GM23338 (cell line): Measurements from ENCODE around the gene ARFGAP2. TPM values are rescaled to one million over a fixed set of nuclear protein-coding genes. Genes with fewer than 3 reads are reported as not detected.

Experiments used
- ATAC-seq: fragments of 200-7000 bp; cut with Tn5 transposase; 3 replicates; pipeline ENCODE4 v1.9.1; 2020
- DNase-seq: peaks from one replicate; pipeline ENCODE4 v3.0.0-alpha.2; 2015; ENCODE audit warnings: low spot score
- H2AFZ ChIP-seq: fragments of 200-600 bp; sonication (generic); 2 replicates; pipeline ENCODE4 v1.8.0; 2016; ENCODE audit warnings: antibody characterized with exemption, mild to moderate bottlenecking, moderate library complexity
- H3F3A ChIP-seq: fragments of 200-600 bp; sonication (generic); replicated peaks from 2 replicates; pipeline ENCODE4 v1.8.0; 2017; ENCODE audit warnings: antibody characterized with exemption, mixed run types, low read depth
- H3K27ac ChIP-seq: fragments of 200-600 bp; sonication (generic); 2 replicates; pipeline ENCODE4 v1.6.1; 2016; ENCODE audit warnings: low read depth
- H3K27me3 ChIP-seq: fragments of 200-600 bp; sonication (generic); 2 replicates; pipeline ENCODE4 v1.8.0; 2016; ENCODE audit warnings: mild to moderate bottlenecking, mixed run types, moderate library complexity; ENCODE audit not compliant: insufficient read depth
- H3K36me3 ChIP-seq: fragments of 200-600 bp; sonication (generic); 2 replicates; pipeline ENCODE4 v1.8.0; 2016; ENCODE audit warnings: mild to moderate bottlenecking; ENCODE audit not compliant: insufficient read depth
- H3K4me1 ChIP-seq: fragments of 200-600 bp; sonication (generic); 2 replicates; pipeline ENCODE4 v1.8.0; 2016; ENCODE audit warnings: mild to moderate bottlenecking, moderate library complexity; ENCODE audit not compliant: insufficient read depth
- H3K4me2 ChIP-seq: fragments of 200-600 bp; sonication (generic); 2 replicates; pipeline ENCODE4 v1.7.1; 2017; ENCODE audit warnings: mixed run types
- H3K4me3 ChIP-seq: fragments of 200-600 bp; sonication (generic); 2 replicates; pipeline ENCODE4 v1.6.1; 2016; ENCODE audit warnings: mixed run types
- H3K79me2 ChIP-seq: fragments of 200-600 bp; sonication (generic); replicated peaks from 2 replicates; pipeline ENCODE4 v1.8.0; 2017; ENCODE audit warnings: mild to moderate bottlenecking; ENCODE audit not compliant: insufficient read depth
- H3K9me2 ChIP-seq: fragments of 200-600 bp; sonication (generic); 2 replicates; pipeline ENCODE4 v1.8.0; 2017; ENCODE audit not compliant: insufficient read depth
- H4K20me1 ChIP-seq: fragments of 200-600 bp; sonication (generic); replicated peaks from 2 replicates; pipeline ENCODE4 v1.8.0; 2017; ENCODE audit warnings: mild to moderate bottlenecking; ENCODE audit not compliant: insufficient read depth
- H3K27ac Mint-ChIP-seq: 2 replicates; pipeline ENCODE4 v1.8.0; 2020; ENCODE audit warnings: inconsistent platforms, mild to moderate bottlenecking, moderate library complexity, mixed read lengths
- H3K27me3 Mint-ChIP-seq: 3 replicates; pipeline ENCODE4 v1.8.0; 2022; ENCODE audit warnings: low read depth, mild to moderate bottlenecking, moderate library complexity, mixed read lengths, inconsistent platforms; ENCODE audit not compliant: insufficient read depth, poor library complexity
- H3K36me3 Mint-ChIP-seq: 3 replicates; pipeline ENCODE4 v1.8.0; 2021; ENCODE audit warnings: low read depth, mild to moderate bottlenecking, inconsistent platforms, moderate library complexity, mixed read lengths
- H3K4me1 Mint-ChIP-seq: 3 replicates; pipeline ENCODE4 v1.8.0; 2020; ENCODE audit warnings: mild to moderate bottlenecking, inconsistent platforms, mixed read lengths
- H3K4me3 Mint-ChIP-seq: 3 replicates; pipeline ENCODE4 v1.8.0; 2021; ENCODE audit warnings: moderate library complexity, mild to moderate bottlenecking, inconsistent platforms, mixed read lengths
- H3K9me3 Mint-ChIP-seq: 3 replicates; pipeline ENCODE4 v1.8.0; 2020; ENCODE audit warnings: moderate library complexity, mild to moderate bottlenecking, inconsistent platforms, mixed read lengths
- CREB1 ChIP-seq: fragments of 250-450 bp; sonication (Bioruptor Pico); IDR thresholded peaks from 2 replicates; pipeline ENCODE4 v1.5.0; 2020; ENCODE audit warnings: low read depth, mild to moderate bottlenecking, moderate library complexity
- CTCF ChIP-seq, 2 experiments: fragments of 200-600 bp in 1 of 2; sonication (generic) in 1 of 2; conservative IDR thresholded peaks; 2 replicates each; pipeline versions ENCODE4 v1.5.1 to v1.6.1; 2016 to 2017; ENCODE audit warnings: antibody characterized with exemption in 2 of 2, low read depth in 2 of 2, mild to moderate bottlenecking in 2 of 2, moderate library complexity in 1 of 2
- ETS1 ChIP-seq: IDR thresholded peaks from 2 replicates; pipeline ENCODE4 v1.6.1; 2016; ENCODE audit warnings: antibody characterized with exemption
- EZH2 ChIP-seq: fragments of 200-600 bp; sonication (generic); IDR thresholded peaks from one replicate; pipeline ENCODE4 v1.8.0; 2017; ENCODE audit warnings: antibody characterized with exemption, mild to moderate bottlenecking, low read depth; ENCODE audit not compliant: unreplicated experiment
- EZH2phosphoT487 ChIP-seq: fragments of 200-600 bp; sonication (generic); IDR thresholded peaks from one replicate; pipeline ENCODE4 v1.8.1; 2018; ENCODE audit warnings: antibody characterized with exemption; ENCODE audit not compliant: unreplicated experiment
- JUNB ChIP-seq: IDR thresholded peaks from one replicate; pipeline ENCODE4 v1.6.1; 2016; ENCODE audit warnings: antibody characterized with exemption; ENCODE audit not compliant: unreplicated experiment
- NANOG ChIP-seq: IDR thresholded peaks from 2 replicates; pipeline ENCODE4 v1.6.1; 2016; ENCODE audit warnings: antibody characterized with exemption, borderline replicate concordance
- POLR2AphosphoS5 ChIP-seq: IDR thresholded peaks from 2 replicates; pipeline ENCODE4 v1.6.1; 2016; ENCODE audit warnings: antibody characterized with exemption, low read depth
- STAT1 ChIP-seq: IDR thresholded peaks from one replicate; pipeline ENCODE4 v1.6.1; 2016; ENCODE audit warnings: antibody characterized with exemption; ENCODE audit not compliant: unreplicated experiment
- ZNF114 ChIP-seq: fragments of 250-450 bp; sonication (Bioruptor Pico); IDR thresholded peaks from 2 replicates; pipeline ENCODE4 v1.5.0; 2020; ENCODE audit warnings: mild to moderate bottlenecking, moderate library complexity
- ZNF462 ChIP-seq: fragments of 250-450 bp; sonication (Bioruptor Pico); IDR thresholded peaks from 2 replicates; pipeline ENCODE4 v1.5.0; 2020; ENCODE audit warnings: mild to moderate bottlenecking, moderate library complexity
- polyA plus RNA-seq: library from polyadenylated mRNA; unstranded; fragments of >200 nt; fragmentation: Nextera tagmentation; extraction: Ambion mirVana; gene quantifications from 2 replicates; pipeline ENCODE4 v1.2.1, GENCODE V29; 2016
- total RNA-seq: library from RNA; depleted of rRNA; stranded (reverse); fragments of >200 nt; shearing (Covaris generic); gene quantifications from 2 replicates; pipeline ENCODE4 v1.2.3, GENCODE V29; 2014
- TF ChIP-seq, protein P1 (sequence below): IDR thresholded peaks from one replicate; pipeline ENCODE4 v1.6.1; 2018; ENCODE audit warnings: antibody characterized with exemption; ENCODE audit not compliant: unreplicated experiment

ARFGAP2 gene
- total and polyA plus RNA-seq, 2 experiments from 2014 or later, result 25.6 to 122 TPM

DNA sequence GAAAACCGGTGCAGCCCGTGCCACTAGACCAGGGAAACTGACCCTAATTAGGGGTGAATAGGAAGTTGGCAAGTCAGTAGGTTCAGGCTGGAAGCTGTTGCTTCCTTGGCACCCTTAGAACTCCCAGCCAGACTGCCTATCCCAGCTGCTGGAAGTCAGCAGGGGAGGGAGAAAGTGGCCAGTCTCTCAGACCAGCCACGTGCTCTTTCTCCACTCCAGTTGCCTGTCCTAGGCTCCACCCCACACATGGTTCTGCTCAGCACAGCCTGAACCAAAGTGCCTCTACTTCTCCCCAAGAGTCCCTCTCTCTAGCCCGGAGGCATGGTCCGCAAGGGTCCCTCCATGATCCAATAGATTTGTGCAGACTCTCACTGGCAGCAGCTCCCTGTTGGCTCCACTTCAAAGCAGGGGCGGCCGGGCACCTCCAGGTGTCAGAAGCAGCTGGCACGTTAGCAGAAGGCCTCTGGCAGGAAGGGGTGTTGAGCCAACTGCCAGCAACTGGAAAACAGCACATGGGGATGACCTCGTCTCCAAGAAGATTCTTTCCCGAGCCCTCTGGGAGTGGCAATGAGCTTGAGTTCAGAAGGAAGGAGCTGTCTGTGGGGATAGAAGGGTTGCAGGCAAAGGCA lies 27.7 kb downstream of the ARFGAP2 start:
- peaks cover 4% of the 10 kb centered on the region for H3K27me3 Mint-ChIP-seq

More for the DNA sequence above, 27.7 kb downstream of the ARFGAP2 start:
- no peaks in the 10 kb centered on the region for H3K9me2 ChIP-seq
- no peaks in the 10 kb centered on the region for H3F3A ChIP-seq
- no peak for ATAC-seq
- H3K27me3 ChIP-seq, result no peaks in the 10 kb centered on the region
- Mint-ChIP-seq H3K9me3 (no peaks in the 10 kb centered on the region), H3K36me3 (no peaks in the 10 kb centered on the region), H3K4me1 (peaks cover 11% of the 10 kb centered on the region), H3K4me3 (no peak overlapping the region), H3K27ac (no peak overlapping the region)
- DNase-seq, result no peak
- H3K27ac ChIP-seq, result no peak overlapping the region
- H2AFZ ChIP-seq, result no peak overlapping the region
- no peaks in the 10 kb centered on the region for H3K36me3 ChIP-seq
- H3K79me2 ChIP-seq, result no peaks in the 10 kb centered on the region
- no peaks in the 10 kb centered on the region; the same call in 1 of the 2 replicates for H4K20me1 ChIP-seq
- H3K4me1 ChIP-seq, result peaks cover 6% of the 10 kb centered on the region
- H3K4me3 ChIP-seq, result no peak overlapping the region
- no peak overlapping the region for H3K4me2 ChIP-seq
- TF ChIP-seq, protein P1, sequence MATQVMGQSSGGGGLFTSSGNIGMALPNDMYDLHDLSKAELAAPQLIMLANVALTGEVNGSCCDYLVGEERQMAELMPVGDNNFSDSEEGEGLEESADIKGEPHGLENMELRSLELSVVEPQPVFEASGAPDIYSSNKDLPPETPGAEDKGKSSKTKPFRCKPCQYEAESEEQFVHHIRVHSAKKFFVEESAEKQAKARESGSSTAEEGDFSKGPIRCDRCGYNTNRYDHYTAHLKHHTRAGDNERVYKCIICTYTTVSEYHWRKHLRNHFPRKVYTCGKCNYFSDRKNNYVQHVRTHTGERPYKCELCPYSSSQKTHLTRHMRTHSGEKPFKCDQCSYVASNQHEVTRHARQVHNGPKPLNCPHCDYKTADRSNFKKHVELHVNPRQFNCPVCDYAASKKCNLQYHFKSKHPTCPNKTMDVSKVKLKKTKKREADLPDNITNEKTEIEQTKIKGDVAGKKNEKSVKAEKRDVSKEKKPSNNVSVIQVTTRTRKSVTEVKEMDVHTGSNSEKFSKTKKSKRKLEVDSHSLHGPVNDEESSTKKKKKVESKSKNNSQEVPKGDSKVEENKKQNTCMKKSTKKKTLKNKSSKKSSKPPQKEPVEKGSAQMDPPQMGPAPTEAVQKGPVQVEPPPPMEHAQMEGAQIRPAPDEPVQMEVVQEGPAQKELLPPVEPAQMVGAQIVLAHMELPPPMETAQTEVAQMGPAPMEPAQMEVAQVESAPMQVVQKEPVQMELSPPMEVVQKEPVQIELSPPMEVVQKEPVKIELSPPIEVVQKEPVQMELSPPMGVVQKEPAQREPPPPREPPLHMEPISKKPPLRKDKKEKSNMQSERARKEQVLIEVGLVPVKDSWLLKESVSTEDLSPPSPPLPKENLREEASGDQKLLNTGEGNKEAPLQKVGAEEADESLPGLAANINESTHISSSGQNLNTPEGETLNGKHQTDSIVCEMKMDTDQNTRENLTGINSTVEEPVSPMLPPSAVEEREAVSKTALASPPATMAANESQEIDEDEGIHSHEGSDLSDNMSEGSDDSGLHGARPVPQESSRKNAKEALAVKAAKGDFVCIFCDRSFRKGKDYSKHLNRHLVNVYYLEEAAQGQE, result no peak
- TF ChIP-seq JUNB (no peak), ZNF114 (CRISPR knock-in tag) (no peak), CTCF (conservative IDR thresholded peaks at IDR 0.05; ENCODE audit: low read depth in 2 of 2) (no peak), EZH2 (no peak), STAT1 (no peak), POLR2AphosphoS5 (no peak), NANOG (no peak), ETS1 (no peak), ZNF462 (no peak), EZH2phosphoT487 (no peak), CREB1 (CRISPR knock-in tag) (no peak)
